Calu3 (cell line): ENCODE results near the gene UGT1A10. TPM values are rescaled to one million over a fixed set of nuclear protein-coding genes. Genes with fewer than 3 reads are reported as not detected.

Experiments used
- BruUV-seq: library from RNA; stranded (reverse); fragments of 400-500 nt; replicated peaks from 2 replicates; lab custom pipeline; 2021; lab: Mats Ljungman, UMichigan
- CTCF ChIA-PET: fragments of 300-600 bp; sonication (Branson Sonifier 250); formaldehyde crosslinking; loops from one replicate; lab custom pipeline; 2022; ENCODE audit warnings: antibody characterized with exemption; lab: Charles Lee
- DNase-seq: peaks from one replicate; pipeline ENCODE4 v3.0.0; 2022
- H3K27ac Mint-ChIP-seq: one replicate; pipeline ENCODE4 v1.8.0; 2022; ENCODE audit warnings: mixed read lengths; ENCODE audit not compliant: unreplicated experiment
- H3K27me3 Mint-ChIP-seq: one replicate; pipeline ENCODE4 v1.8.0; 2022; ENCODE audit warnings: mixed read lengths; ENCODE audit not compliant: unreplicated experiment
- H3K36me3 Mint-ChIP-seq: one replicate; pipeline ENCODE4 v1.8.0; 2022; ENCODE audit warnings: mild to moderate bottlenecking, moderate library complexity, mixed read lengths; ENCODE audit not compliant: insufficient read depth, unreplicated experiment
- H3K4me1 Mint-ChIP-seq: one replicate; pipeline ENCODE4 v1.8.0; 2022; ENCODE audit warnings: mild to moderate bottlenecking, low read depth, mixed read lengths; ENCODE audit not compliant: unreplicated experiment
- H3K4me3 Mint-ChIP-seq: one replicate; pipeline ENCODE4 v1.8.0; 2022; ENCODE audit warnings: mild to moderate bottlenecking, low read depth, moderate library complexity, mixed read lengths; ENCODE audit not compliant: unreplicated experiment
- H3K9me3 Mint-ChIP-seq: one replicate; pipeline ENCODE4 v1.8.0; 2022; ENCODE audit warnings: low read depth, mixed read lengths; ENCODE audit not compliant: unreplicated experiment
- CTCF ChIP-seq: fragments of 200-600 bp; IDR thresholded peaks from one replicate; pipeline ENCODE4 v1.8.0; 2022; ENCODE audit warnings: antibody characterized with exemption; ENCODE audit not compliant: unreplicated experiment
- intact Hi-C: fragments of 100-400 bp; cut with micrococcal nuclease; formaldehyde crosslinking; loops from one replicate; pipeline ENCODE4 v1.10.0; 2022; ENCODE audit not compliant: unreplicated experiment
- total RNA-seq: library from RNA; stranded (reverse); gene quantifications from 2 replicates; pipeline ENCODE4 v1.2.3, GENCODE V29; 2022

UGT1A10 gene
- total RNA-seq, 1 experiment from 2014 or later: 107 TPM

- no peak for TF ChIP-seq CTCF
- no peaks in the 10 kb centered on the region for H3K27me3 Mint-ChIP-seq
- CTCF ChIA-PET: no interaction called here
Measured at GRCh38 chr2:233754872-233755611, 118.8 kb downstream of the UGT1A10 start.

GRCh38 chr2:233756429-233757081 lies 120.3 kb downstream of the UGT1A10 start:
- Mint-ChIP-seq H3K27ac (peak overlapping the region; percentile 8), H3K27me3 (no peaks in the 10 kb centered on the region), H3K36me3 (peaks cover 30% of the 10 kb centered on the region), H3K9me3 (peaks cover 2% of the 10 kb centered on the region), H3K4me1 (peaks cover 52% of the 10 kb centered on the region), H3K4me3 (peak overlapping the region; percentile 1)
- peak; percentile 32 for DNase-seq
- intact Hi-C loops: no loop called here
- BruUV-seq: no TSS peak
- TF ChIP-seq CTCF: no peak
- CTCF ChIA-PET: no interaction called here

More at GRCh38 chr2:233754872-233755611, 118.8 kb downstream of the UGT1A10 start:
- H3K4me3 Mint-ChIP-seq: no peak overlapping the region
- no peak for DNase-seq
- H3K9me3 Mint-ChIP-seq: peaks cover 4% of the 10 kb centered on the region
- H3K27ac Mint-ChIP-seq: no peak overlapping the region
- intact Hi-C loops: no loop called here
- peaks cover 22% of the 10 kb centered on the region for H3K36me3 Mint-ChIP-seq
- BruUV-seq: no TSS peak
- peaks cover 44% of the 10 kb centered on the region for H3K4me1 Mint-ChIP-seq

- no peak for TF ChIP-seq CTCF
- intact Hi-C loops: no loop called here
- CTCF ChIA-PET: no interaction called here
- no peak for DNase-seq
- Mint-ChIP-seq H3K4me1 (peaks cover 65% of the 10 kb centered on the region), H3K9me3 (no peaks in the 10 kb centered on the region), H3K27me3 (no peaks in the 10 kb centered on the region), H3K4me3 (no peak overlapping the region), H3K36me3 (peaks cover 25% of the 10 kb centered on the region), H3K27ac (peak overlapping the region; percentile 81)
- BruUV-seq: no TSS peak
Measured at GRCh38 chr2:233758141-233758540, 121.9 kb downstream of the UGT1A10 start.

- no peaks in the 10 kb centered on the region for H3K27me3 Mint-ChIP-seq
- H3K36me3 Mint-ChIP-seq: peaks cover 25% of the 10 kb centered on the region
- peak overlapping the region; percentile 81 for H3K27ac Mint-ChIP-seq
- CTCF ChIA-PET: no interaction called here
- H3K9me3 Mint-ChIP-seq: no peaks in the 10 kb centered on the region
- TF ChIP-seq CTCF: no peak
- no peak overlapping the region for H3K4me3 Mint-ChIP-seq
- BruUV-seq: no TSS peak
- intact Hi-C loops: no loop called here
- DNase-seq: no peak
- peaks cover 73% of the 10 kb centered on the region for H3K4me1 Mint-ChIP-seq
Measured at GRCh38 chr2:233758849-233759248, 122.6 kb downstream of the UGT1A10 start.
